ENCODE results near the gene POM121C.
"Not testable (repeated sequence)": the region's sequence is repeated elsewhere in the genome, so short reads cannot be mapped to it uniquely, and the experiment has no call there.

Gene POM121C

DNA sequence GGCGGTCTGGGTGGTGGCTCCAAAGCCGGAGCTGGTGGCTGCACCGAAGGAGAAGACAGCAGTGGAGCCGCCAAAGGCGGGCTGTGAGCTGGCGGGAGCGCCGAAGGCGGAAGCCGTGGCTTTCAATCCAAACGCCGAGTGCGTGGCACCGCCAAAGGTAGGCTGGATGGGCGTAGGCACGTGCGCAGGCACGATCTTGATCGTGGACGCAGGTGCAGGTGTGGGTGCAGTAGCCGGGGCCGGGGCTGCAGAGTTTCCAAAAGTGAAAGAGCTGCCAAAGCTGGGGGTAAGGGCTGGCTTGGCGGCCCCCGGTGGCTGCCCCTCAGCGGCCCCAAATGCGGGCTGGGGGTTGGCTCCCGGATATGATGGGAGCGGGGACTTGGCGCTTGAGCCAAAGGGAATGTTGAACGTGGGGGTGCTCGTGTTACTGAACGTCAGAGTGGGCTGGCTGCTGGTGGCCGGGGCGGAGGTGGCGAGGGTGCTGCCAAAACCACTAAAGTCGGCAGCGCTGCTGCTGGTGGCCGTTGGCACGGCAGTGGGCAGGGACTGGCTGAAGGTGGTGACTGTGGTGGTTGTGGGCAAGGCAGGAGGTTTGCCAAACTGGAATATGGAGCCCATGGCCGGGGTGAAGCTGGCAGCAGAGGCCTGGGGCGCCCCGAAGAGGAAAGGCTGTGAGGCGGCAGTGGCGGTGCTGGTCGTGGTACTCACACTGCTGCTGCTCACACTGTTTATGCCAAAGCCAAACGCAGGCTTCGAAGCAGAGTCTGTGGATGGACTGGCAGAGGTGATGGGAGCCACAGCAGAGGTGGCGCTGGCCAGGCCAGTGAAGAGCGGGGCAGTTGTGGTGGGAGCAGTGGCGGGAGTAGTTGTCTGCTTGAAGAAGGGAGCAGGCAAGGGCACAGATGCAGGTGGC is 64.0 kb downstream of the POM121C start:
- DNase-seq: not testable (repeated sequence)

DNA sequence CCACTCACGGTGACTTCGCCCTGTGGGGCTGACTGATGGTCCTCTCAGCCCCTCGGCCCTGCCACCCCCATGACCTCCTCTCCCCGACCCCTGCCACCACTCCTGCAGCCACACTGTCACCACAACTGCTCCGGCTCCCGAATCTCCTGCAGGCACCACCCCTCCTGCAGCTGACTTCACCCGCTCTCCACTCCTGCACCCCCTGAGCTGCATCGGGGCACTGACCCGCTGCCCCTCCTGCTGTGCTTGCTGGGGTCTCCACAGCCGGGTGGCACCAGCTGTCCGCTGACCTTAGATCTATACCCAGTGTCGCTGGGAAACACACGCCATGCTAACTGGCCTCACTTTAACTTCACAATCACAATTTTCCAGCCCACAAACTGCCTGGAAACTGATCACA is 65.9 kb downstream of the POM121C start:
- not testable (repeated sequence) for DNase-seq

DNA sequence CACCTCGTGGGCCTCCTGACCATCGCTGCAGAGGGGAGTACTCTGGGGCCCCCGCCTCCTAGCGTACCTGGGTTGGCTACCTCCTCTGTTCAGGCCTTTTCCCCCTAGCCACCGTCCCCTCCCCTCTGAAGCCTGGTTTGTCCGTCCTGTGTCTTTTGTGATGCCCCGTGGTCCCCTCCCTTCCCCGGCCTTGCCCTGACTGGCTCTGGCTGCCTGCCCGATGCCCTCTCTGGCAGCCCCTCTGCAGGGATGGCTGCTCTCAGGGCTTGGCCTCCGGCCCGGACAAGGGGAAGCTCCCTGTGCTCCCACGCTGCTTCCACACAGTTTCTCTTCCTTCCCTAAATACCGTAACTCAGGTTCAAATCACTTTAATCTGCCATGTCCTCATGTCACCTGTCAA is 66.4 kb downstream of the POM121C start:
- not testable (repeated sequence) for DNase-seq

DNA sequence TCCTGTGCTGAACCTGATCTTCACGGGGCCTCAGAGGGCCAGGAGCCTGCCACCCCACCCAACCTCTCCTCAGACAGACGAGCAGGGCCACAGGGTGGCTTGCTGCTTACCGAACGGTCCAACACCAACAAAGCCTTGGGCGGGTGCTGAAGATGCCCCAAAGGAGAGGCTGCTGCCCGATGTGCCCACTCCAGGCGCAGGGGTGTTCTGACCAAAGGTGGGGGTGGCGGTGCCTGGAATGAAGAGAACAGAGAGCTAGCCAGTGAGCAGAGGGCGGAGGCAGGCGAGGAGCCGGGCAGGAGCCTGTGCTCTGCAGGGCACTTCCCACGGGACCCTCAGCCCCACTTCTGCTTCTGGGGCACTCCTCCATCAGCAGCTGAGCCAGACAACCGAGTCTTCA is 66.9 kb downstream of the POM121C start:
- not testable (repeated sequence) for DNase-seq

DNA sequence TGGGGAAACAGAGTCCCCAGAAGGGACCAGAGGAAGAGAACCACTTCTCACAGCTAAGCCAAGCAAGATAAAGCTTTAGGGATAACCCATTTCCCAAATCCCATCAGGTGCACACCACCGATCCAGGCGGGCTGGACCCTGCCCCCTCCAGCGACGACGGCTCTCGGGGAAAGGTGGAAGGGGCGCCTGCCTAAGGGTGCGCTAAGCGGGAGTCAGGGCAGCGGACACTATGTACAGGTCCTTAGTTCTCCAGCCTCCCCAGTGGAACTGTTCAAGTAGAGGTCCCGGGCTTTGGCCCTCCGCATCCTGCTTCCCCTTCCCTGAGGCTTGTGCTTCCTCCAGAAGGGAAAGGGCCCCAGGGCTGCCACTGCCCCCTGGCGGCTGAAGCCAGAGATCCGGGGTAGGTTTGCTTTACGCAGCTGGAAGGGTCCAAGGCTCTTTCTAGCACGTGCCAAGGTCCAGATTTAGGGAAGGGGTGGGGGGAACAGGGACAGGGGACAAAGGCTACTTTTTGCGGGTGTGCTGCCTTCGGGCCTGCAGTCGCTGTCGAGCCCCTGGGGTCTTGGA is 67.7 kb downstream of the POM121C start:
- DNase-seq: not testable (repeated sequence)

DNA sequence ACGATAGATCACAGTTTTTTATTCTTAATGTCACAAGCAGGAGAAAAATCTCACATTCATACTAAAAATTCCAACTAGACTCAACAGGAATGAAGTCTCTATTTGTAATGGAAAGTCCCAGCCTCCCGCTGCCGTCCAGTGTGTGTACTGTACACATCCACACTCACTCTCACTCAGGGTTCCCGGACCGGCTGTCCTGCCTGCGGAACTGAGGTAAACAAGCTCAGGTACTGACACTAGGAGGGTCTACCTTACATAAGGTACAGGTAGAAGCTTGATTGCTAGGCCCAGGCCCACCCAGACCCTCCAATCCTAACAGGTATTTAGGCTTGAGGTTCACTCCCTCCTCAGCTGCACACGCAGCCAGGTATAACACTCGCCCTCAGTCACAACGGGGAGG is 69.3 kb downstream of the POM121C start:
- DNase-seq: not testable (repeated sequence)

DNA sequence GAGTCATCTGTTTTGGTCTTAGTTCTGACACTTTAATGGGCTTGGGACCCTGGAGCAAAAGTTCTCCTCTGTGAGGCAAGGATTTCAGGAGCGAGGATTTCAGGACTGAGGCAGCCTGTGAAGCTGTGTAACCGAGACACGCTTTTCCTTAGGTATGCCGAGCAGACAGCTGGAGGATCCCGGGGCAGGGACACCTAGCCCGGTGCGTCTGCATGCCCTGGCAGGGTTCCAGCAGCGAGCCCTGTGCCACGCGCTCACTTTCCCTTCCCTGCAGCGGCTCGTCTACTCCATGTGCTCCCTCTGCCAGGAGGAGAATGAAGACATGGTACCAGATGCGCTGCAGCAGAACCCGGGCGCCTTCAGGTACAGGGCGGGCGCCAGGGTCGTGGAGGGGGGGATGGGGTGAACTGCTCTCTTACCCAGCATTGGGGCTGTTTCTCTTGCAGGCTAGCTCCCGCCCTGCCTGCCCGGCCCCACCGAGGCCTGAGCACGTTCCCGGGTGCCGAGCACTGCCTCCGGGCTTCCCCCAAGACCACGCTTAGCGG is 70.2 kb downstream of the POM121C start:
- DNase-seq: not testable (repeated sequence)

DNA sequence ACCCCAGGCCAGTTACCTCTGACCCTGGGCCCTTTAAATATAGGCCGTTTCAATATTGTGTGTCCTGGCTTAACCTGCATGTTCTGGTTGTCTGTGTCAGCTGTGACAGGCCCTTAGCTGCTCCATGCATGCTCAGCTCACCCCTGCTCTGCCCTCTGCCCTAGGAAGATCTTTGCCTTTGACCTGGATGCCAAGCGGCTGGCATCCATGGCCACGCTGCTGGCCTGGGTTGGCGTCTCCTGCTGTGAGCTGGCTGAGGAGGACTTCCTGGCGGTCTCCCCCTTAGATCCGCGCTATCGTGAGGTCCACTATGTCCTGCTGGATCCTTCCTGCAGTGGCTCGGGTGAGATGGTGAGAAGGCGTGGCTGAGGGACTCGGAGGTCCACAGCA is 70.7 kb downstream of the POM121C start:
- DNase-seq: not testable (repeated sequence)

DNA sequence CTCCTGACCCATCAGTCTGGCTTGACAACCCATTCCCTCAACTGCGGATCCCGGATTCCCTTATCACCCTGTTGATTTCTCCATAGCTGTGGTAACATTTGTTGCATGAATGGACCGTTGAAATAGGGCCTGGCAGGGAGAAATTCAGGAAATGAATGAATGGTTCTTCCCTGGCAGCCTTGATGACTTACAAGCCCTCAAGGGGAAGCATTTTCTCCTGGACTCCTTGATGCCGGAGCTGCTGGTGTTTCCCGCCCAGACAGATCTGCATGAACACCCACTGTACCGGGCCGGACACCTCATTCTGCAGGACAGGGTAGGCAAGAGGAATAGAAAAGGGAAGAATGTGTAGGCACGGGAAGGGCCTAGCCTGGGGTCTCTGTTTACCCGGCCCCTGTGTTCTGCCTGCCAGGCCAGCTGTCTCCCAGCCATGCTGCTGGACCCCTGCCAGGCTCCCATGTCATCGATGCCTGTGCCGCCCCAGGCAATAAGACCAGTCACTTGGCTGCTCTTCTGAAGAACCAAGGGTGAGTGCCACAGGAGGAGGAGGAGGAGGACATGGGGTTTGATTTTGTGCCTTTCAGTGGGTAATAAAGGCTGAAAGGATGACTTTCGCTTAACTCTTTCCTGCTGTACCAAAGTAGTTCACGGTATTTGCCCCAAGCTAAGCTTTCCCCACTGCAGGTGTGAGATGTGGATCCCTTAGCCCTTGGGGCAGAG is 71.2 kb downstream of the POM121C start:
- peak; percentile 42 for DNase-seq

DNA sequence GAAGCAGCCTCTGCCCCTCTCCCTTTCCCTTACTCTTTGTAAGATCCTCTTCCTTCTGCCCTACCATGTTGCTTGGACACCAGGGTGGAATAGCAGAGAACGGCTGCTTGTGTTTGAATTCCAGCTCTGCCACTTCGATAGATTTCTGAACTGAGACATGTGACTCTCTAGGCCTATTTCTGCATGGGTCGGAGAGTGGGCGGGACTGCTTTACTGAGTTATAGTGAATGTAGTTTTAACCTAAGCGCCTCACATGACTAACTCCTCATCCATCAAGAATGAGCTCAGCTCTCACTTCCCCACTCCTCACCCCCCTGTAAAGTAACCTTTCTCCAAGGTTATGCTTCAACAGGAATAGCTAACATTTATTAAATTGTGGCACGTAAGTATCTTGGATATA is 71.9 kb downstream of the POM121C start:
- DNase-seq: not testable (repeated sequence)

DNA sequence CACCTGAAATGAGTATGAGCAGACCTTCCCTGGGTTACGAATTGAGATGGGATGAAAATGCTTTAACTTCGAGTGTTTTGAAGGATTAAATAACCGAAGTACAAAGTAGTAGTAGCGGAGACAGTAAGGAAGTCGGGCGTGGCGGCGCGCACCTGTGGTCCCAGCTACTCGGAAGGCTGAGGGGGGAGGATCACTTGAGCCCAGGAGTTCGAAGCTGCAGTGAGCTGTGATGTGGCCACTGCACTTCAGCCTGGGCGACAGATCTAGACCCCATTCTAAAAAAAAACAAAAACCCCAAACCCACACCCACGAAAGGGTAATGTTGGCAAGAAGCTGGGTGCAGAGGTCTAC is 75.3 kb downstream of the POM121C start:
- not testable (repeated sequence) for DNase-seq

DNA sequence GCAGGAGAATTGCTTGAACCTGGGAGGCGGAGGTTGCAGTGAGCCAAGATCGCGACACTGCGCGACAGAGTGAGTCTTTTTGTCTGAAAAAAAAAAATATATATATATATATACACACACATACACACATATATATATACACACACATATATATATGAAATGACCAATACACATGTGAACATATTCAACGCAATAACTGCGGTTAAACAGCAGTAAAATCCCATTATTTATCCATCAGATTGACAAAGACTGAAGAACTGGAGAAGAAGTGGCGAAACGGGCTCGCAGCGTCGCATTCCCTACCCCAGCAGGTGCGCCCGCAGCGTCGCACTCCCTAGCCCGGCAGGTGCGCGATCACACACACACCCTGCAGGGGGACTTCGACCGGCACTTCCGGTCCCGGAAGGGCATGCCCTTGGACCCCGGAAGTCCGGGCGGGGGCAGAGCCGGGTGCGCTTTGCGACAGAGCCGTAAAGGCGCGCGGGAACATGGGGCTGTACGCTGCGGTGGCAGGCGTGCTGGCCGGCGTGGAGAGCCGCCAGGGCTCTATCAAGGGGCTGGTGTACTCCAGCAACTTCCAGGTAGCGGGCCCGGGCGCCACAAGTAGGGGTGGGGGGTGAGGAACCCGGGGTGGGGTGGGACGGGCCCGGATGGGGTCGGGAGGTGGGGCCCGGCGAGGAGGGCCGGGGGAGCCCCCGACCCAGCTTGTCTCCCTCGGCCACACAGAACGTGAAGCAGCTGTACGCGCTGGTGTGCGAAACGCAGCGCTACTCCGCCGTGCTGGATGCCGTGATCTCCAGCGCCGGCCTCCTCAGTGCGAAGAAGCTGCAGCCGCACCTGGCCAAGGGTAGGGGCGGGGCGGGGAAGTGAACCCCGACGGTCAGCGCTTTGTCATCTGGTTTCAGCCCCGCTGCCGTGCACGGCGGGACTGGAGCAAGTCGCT is 75.9 kb downstream of the POM121C start:
- DNase-seq: not testable (repeated sequence)

DNA sequence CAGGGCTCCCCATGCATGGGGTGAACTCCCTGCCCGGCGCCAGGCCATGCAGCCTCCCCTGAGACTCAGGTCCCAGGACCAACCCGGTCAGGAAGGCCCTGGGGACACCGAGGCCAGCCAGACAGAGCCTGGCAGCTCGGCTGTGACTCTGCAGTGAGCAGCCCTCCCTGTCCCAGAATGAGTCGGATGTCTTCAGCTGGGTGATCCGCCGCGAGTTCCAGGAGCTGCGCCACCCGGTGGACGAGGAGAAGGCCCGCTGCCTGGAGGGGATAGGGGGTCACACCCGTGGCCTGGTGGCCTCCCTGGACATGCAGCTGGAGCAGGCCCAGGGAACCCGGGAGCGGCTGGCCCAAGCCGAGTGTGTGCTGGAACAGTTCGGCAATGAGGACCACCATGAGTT is 81.4 kb downstream of the POM121C start:
- not testable (repeated sequence) for DNase-seq

DNA sequence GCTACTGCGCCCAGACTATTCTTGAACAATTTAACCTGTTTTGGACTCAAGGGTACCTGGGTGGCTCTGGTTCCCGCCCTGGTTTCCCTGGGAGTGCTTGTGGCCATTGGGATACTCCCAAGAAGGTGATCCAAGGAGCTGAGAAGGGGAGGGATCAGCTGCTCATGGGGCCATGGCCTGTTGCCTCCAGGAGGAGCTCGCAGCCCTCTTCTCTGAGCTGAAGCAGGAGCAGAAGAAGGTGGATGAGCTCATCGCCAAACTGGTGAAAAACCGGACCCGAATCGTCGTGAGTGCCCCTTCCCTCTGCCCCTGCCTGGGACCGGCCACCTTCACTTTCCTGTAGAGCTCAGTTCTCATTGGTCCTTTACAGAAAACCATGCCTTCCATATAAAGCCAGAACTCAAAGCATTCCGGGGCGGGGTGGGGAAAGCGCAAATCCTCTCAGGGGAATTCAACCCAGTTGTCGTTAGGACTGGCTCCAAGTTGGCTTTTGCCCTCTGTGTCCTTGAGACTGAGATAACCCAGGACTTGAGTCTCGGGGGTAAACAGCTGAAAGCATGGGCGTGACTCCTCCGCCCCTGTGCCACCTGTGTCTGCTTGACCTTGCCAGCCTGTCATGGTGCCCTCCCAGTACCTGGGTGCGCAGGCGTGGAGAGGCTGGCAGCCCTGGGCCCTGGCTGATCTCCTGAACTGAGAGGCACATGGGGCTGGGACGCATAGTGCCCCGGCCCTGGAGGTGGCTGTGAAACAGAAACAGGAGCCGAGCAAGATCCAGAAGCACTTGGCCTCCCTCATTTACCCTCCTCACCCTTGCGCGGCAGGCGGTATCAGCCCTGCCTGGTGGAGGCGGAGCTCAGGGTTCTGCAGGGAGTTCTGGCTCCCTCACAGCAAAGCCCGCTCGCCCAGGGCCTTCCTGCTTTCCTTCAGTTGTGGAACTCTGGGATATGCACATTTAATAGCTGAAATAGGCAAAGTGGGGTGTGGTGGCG is 82.3 kb downstream of the POM121C start:
- not testable (repeated sequence) for DNase-seq

DNA sequence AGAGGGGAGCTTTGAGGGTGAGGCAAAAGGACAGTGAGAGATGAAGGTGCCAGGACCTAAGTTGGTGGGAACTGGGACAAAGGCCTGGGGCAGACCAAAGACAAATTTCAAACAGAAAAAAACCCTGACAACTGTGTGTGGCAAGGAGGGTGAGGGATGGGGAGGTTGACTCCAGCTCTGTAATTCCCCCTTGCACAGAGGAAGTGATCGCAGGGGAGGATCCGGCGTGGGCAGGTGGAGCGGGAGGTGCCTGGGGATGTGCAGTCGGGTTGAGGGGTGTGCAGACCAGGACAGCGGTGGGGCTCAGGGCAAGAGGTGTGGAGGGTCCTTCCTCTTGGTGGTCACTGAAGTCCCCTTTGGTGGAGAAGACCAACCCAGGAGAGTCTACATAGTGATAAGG is 85.5 kb downstream of the POM121C start:
- DNase-seq: not testable (repeated sequence)

DNA sequence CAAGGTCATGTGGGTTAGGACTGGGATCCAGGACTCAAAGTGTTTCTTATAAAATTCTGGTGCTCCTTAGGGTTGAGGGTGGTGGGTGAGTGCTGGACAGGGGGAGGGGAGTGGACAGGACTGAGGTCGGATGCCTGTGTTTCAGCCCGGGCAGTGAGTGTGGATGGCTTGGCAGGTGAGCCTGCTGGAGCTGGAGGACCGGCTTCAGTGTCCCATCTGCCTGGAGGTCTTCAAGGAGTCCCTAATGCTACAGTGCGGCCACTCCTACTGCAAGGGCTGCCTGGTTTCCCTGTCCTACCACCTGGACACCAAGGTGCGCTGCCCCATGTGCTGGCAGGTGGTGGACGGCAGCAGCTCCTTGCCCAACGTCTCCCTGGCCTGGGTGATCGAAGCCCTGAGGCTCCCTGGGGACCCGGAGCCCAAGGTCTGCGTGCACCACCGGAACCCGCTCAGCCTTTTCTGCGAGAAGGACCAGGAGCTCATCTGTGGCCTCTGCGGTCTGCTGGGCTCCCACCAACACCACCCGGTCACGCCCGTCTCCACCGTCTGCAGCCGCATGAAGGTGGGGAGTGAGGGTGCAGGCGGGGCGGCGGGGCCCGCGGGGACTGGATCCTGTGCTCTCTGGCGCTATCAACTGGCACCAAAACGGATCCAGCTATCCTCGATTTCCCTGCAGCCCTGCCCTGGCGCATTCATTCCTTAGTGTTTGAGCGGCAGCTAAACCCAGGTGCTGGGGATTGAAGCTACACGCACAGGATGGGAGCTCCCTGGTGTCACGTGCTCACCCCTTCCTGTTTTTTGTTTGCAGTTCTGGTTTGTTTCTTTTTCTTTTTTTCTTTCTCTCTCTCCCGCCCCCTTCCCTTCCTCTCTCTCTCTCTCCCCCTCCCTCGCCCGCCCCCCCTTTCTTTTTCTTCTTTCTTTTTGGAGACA is 87.1 kb downstream of the POM121C start:
- not testable (repeated sequence) for DNase-seq

DNA sequence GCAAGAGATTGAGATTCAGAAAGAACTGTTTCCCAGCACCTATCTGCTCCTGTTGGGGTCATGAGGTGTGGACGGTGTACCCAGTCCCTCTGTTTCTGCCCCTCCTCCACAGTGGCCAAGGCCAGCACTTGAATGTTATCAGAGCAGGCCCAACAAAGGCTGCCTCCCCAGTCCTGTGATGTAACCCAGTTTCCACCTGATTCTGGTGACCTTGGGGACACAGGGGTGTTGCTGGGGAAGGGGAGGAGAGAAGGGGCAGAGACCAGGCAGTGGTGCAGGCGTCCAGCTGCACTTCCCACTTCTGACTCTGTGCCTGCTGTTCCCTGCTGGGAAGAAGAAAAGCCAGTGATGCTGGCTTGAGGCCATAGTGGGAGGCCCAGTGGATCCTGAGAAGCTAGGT is 88.2 kb downstream of the POM121C start:
- DNase-seq: not testable (repeated sequence)

DNA sequence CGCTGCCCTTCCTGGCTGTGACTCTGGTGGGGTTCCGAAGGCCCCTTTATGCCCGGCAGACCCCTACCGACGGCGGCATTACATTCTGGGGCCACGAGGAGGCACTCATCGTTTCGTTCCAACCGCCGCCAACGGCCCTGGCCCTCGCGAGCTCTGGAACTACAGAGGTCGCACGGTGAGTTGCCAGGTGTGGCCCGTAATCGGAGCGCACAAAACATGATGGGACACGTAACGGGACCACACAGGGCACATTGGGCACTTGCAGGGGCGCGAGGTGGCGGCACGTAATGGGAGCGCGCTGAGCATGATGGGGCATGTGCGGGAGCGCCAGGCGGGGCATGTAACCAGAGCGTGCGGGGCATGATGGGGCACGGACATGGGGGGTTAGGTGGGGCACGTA is 90.8 kb downstream of the POM121C start, which contains the start of gene TRIM73:
Gene TRIM73, plus strand, starts transcription at position 301 of the 400 bp plus-strand sequence. CDS start 3,305 bp downstream, outside the sequence.
- not testable (repeated sequence) for DNase-seq

DNA sequence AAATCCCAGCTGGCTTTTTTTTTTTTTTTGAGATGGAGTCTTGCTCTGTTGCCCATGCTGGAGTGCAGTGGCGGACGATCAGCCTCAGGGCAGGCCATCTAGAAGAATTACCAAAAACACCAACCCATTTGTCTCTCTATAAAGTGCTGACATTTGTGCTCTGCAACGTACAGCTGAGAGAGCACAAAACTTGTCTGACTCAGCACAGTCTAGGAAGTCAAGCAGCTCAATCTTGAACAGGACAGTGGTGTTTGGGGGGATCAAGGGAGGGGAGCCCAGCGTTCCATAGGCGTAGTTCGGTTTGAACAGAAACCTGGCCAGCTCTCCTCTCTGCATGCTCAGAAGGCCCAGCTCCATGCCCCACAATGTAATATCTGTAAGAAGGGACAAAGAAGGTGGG is 92.9 kb downstream of the POM121C start:
- DNase-seq: not testable (repeated sequence)

Data from T1000 (cell line).